HCT116 (cell line): Measurements from ENCODE around the gene ATP13A5. TPM values are rescaled to one million over a fixed set of nuclear protein-coding genes. Genes with fewer than 3 reads are reported as not detected.

Experiments
- ATAC-seq: fragments of 200-7000 bp; cut with Tn5 transposase; 2 replicates; pipeline ENCODE4 v1.9.1; 2020; ENCODE audit warnings: mild to moderate bottlenecking, moderate library complexity
- BruUV-seq: library from RNA; stranded (reverse); fragments of 400-500 nt; replicated peaks from 2 replicates; lab custom pipeline; 2021; lab: Mats Ljungman, UMichigan
- CTCF ChIA-PET: fragments of 300-600 bp; sonication (Branson Sonifier 250); formaldehyde crosslinking; loops from one replicate; lab custom pipeline; 2021; ENCODE audit warnings: antibody characterized with exemption; lab: Charles Lee
- POLR2A ChIA-PET: fragments of 300-600, 350-600 bp; sonication (Branson Sonifier 250); formaldehyde crosslinking; loops from one replicate; lab custom pipeline; 2021; ENCODE audit warnings: antibody characterized with exemption; lab: Charles Lee
- RAD21 ChIA-PET, 2 experiments: fragments of 300-600 bp; sonication (Branson Sonifier 250); formaldehyde crosslinking; loops; one replicate each; lab custom pipeline; 2023; ENCODE audit warnings: low total read pairs in 2 of 2; ENCODE audit not compliant: uncharacterized antibody in 2 of 2, unreplicated experiment in 2 of 2, low non-redundant PET in 1 of 2; lab: Charles Lee
- DNase-seq: peaks from one replicate; pipeline ENCODE4 v3.0.0-alpha.2; 2010; ENCODE audit warnings: low read depth, low spot score
- H2AFZ ChIP-seq: fragments of 200-600 bp; shearing (Covaris generic), sonication (generic); 2 replicates; pipeline ENCODE4 v1.6.1; 2017; ENCODE audit warnings: low read depth, mixed run types, mixed read lengths, antibody characterized with exemption, low read length; ENCODE audit not compliant: poor library complexity, severe bottlenecking
- H3K27ac ChIP-seq: 2 replicates; pipeline ENCODE4 v1.5.1; 2012; ENCODE audit warnings: low read depth, low read length
- H3K27me3 ChIP-seq: fragments of 200-600 bp; sonication (generic); 2 replicates; pipeline ENCODE4 v1.6.1; 2016; ENCODE audit warnings: mixed run types, low read length, mixed read lengths; ENCODE audit not compliant: insufficient read depth
- H3K36me3 ChIP-seq, 2 experiments: fragments of 200-500 bp in 1 of 2; fragments of 200-600 bp in 1 of 2; sonication (Bioruptor generic) in 1 of 2; sonication (generic) in 1 of 2; 2 replicates each; pipeline versions ENCODE4 v1.5.1 to v1.6.1; 2014 to 2016; ENCODE audit warnings: low read length in 2 of 2, inconsistent platforms in 1 of 2, mixed read lengths in 1 of 2, mixed run types in 1 of 2; ENCODE audit not compliant: insufficient read depth in 2 of 2, control insufficient read depth in 1 of 2
- H3K4me1 ChIP-seq, 2 experiments: fragments of 200-600 bp in 1 of 2; sonication (generic) in 1 of 2; 2 replicates each; pipeline versions ENCODE4 v1.5.1 to v1.6.1; 2012 to 2017; ENCODE audit warnings: low read length in 2 of 2, inconsistent platforms in 1 of 2, mild to moderate bottlenecking in 1 of 2, mixed read lengths in 1 of 2, mixed run types in 1 of 2, moderate library complexity in 1 of 2; ENCODE audit not compliant: insufficient read depth in 2 of 2, control insufficient read depth in 1 of 2
- H3K4me2 ChIP-seq: fragments of 200-600 bp; sonication (generic); 2 replicates; pipeline ENCODE4 v1.6.1; 2017; ENCODE audit warnings: mixed run types, low read length, mixed read lengths
- H3K4me3 ChIP-seq, 2 experiments: fragments of 200-600 bp in 1 of 2; sonication (generic) in 1 of 2; replicated peaks in 1 of 2; 2 replicates each; pipeline ENCODE4 v1.5.1; 2011 to 2016; ENCODE audit warnings: low read length in 2 of 2, control low read depth in 1 of 2, low read depth in 1 of 2, mild to moderate bottlenecking in 1 of 2, mixed read lengths in 1 of 2, mixed run types in 1 of 2
- H3K79me2 ChIP-seq: fragments of 200-600 bp; sonication (generic); 2 replicates; pipeline ENCODE4 v1.6.1; 2017; ENCODE audit warnings: mild to moderate bottlenecking, mixed run types, low read length, moderate library complexity, mixed read lengths; ENCODE audit not compliant: insufficient read depth
- H3K9ac ChIP-seq: fragments of 200-600 bp; sonication (generic); 2 replicates; pipeline ENCODE4 v1.6.1; 2016; ENCODE audit warnings: low read length, mixed read lengths
- H3K9me2 ChIP-seq: fragments of 200-600 bp; sonication (generic), shearing (Covaris generic); 2 replicates; pipeline ENCODE4 v1.6.1; 2017; ENCODE audit warnings: mixed run types, mild to moderate bottlenecking, moderate library complexity; ENCODE audit not compliant: insufficient read depth
- H3K9me3 ChIP-seq, 2 experiments: fragments of 200-500 bp in 1 of 2; fragments of 200-600 bp in 1 of 2; sonication (Bioruptor generic) in 1 of 2; sonication (generic) in 1 of 2; 2 replicates each; pipeline ENCODE4 v1.6.1; 2014 to 2017; ENCODE audit warnings: low read length in 2 of 2, mixed read lengths in 2 of 2, inconsistent platforms in 1 of 2, low read depth in 1 of 2, mild to moderate bottlenecking in 1 of 2, mixed run types in 1 of 2, moderate library complexity in 1 of 2; ENCODE audit not compliant: control insufficient read depth in 1 of 2, insufficient read depth in 1 of 2
- H4K20me1 ChIP-seq: fragments of 200-600 bp; sonication (generic), shearing (Covaris generic); 2 replicates; pipeline ENCODE4 v1.6.1; 2017; ENCODE audit warnings: mixed run types, mild to moderate bottlenecking, moderate library complexity; ENCODE audit not compliant: insufficient read depth
- MAX ChIP-seq: IDR thresholded peaks from 2 replicates; pipeline ENCODE4 v1.6.1; 2012
- RAD21 ChIP-seq: IDR thresholded peaks from 2 replicates; pipeline ENCODE4 v1.6.1; 2012; ENCODE audit warnings: low read depth, mild to moderate bottlenecking
- SP1 ChIP-seq: IDR thresholded peaks from 2 replicates; pipeline ENCODE4 v1.6.1; 2012; ENCODE audit warnings: low read depth
- TCF7L2 ChIP-seq: IDR thresholded peaks from 2 replicates; pipeline ENCODE4 v1.7.0; 2011; ENCODE audit warnings: borderline replicate concordance, inconsistent platforms; ENCODE audit not compliant: insufficient read depth, insufficient read length; ENCODE audit errors: extremely low read depth
- YY1 ChIP-seq: IDR thresholded peaks from 2 replicates; pipeline ENCODE4 v1.6.1; 2011; ENCODE audit warnings: low read length, low read depth, moderate library complexity, mild to moderate bottlenecking; ENCODE audit not compliant: insufficient replicate concordance; ENCODE audit errors: extremely low read depth
- intact Hi-C: fragments of 100-400 bp; cut with micrococcal nuclease; formaldehyde crosslinking; loops from 2 replicates; pipeline ENCODE4 v1.10.0; 2022
- total RNA-seq: library from RNA; stranded (reverse); gene quantifications from one replicate; pipeline ENCODE4 v1.2.1, GENCODE V29; 2021; ENCODE audit not compliant: unreplicated experiment

ATP13A5 gene
- total RNA-seq, 1 experiment from 2014 or later, result not detected

DNA sequence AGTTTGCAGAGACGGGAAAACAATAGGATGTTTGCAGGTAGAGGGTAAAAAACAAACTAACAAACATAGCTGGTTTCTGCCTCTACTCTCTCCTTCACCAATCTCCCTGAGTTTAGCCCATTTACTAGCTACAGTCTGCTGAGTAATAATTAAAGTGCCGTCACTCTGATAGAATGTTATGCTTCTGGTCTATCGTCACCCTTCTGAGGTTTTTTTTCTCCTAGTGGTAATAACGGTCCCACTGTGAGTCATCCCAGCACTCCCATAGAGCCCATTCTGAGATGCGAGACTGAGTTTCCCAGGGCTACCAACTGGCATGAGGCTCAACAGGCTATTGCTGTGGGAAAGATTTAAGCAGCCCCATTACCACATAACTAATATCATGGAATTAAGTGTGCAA, 81.1 kb downstream of the ATP13A5 start:
- H4K20me1 ChIP-seq, result no peaks in the 10 kb centered on the region
- no peak overlapping the region for H3K4me3 ChIP-seq
- TF ChIP-seq SP1 (no peak), TCF7L2 (no peak), YY1 (no peak)
- ChIA-PET POLR2A (no interaction called here), RAD21 (no interaction called here), CTCF (no interaction called here)
- no peak overlapping the region for H3K4me2 ChIP-seq
- no peaks in the 10 kb centered on the region for H3K9me3 ChIP-seq
- no peak overlapping the region for H3K9ac ChIP-seq
- H3K79me2 ChIP-seq, result no peaks in the 10 kb centered on the region
- ATAC-seq, result no peak
- no TSS peak for BruUV-seq
- H3K9me2 ChIP-seq, result no peaks in the 10 kb centered on the region
- no peak overlapping the region for H3K27ac ChIP-seq
- no peaks in the 10 kb centered on the region for H3K4me1 ChIP-seq
- peaks cover 31% of the 10 kb centered on the region; the same call in 1 of the 2 replicates for H3K27me3 ChIP-seq
- no peak for DNase-seq
- intact Hi-C loops, result no loop called here
- no peaks in the 10 kb centered on the region for H3K36me3 ChIP-seq
- H2AFZ ChIP-seq, result no peak overlapping the region

DNA sequence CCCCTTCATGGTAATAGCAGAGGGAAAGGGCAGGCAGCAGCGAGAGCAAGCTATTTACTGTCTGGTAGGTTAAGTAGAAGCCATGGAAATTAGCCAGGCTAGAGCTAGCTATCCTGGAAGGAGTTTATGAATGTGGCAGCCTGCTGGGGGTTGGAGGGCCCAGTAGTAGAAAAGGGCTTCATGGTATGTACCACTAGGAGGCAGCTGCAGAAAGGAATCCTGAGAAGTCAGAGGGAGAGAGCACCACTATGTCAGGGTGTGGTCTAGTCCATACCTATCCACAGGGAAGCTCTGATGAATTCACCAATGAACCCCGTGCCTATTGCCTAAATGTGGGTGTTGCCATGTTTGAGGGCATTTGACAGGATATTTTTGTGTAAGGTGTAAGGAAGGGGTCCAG, 82.6 kb downstream of the ATP13A5 start:
- H4K20me1 ChIP-seq, result no peaks in the 10 kb centered on the region
- no peak overlapping the region for H3K4me3 ChIP-seq
- no peak for ATAC-seq
- no peak for DNase-seq
- H3K9ac ChIP-seq, result no peak overlapping the region
- BruUV-seq, result no TSS peak
- H3K9me2 ChIP-seq, result no peaks in the 10 kb centered on the region
- no peak overlapping the region for H2AFZ ChIP-seq
- 0 out of 4 replicates have a peak, but pooled peaks cover 0 to 3% of the 10 kb centered on the region in 2 experiments for H3K9me3 ChIP-seq
- no peak overlapping the region for H3K27ac ChIP-seq
- no peaks in the 10 kb centered on the region for H3K36me3 ChIP-seq
- CTCF ChIA-PET, result no interaction called here
- POLR2A ChIA-PET, result no interaction called here
- intact Hi-C loops, result no loop called here
- no peaks in the 10 kb centered on the region for H3K4me1 ChIP-seq
- TF ChIP-seq RAD21, result no peak
- TF ChIP-seq MAX, result no peak
- TF ChIP-seq, all 23 proteins: peak for 0
- Histone ChIP-seq H3K27me3 (peaks cover 25% of the 10 kb centered on the region; the same call in 1 of the 2 replicates), H3K79me2 (no peaks in the 10 kb centered on the region), H3K4me2 (no peak overlapping the region)
- RAD21 ChIA-PET, result no interaction called here
